ENCODE data around the gene CAMK1. TPM values are rescaled to one million over a fixed set of nuclear protein-coding genes. Genes with fewer than 3 reads are reported as not detected.
"Not testable (repeated sequence)": the region's sequence is repeated elsewhere in the genome, so short reads cannot be mapped to it uniquely, and the experiment has no call there.

The CAMK1 gene
- total and polyA plus RNA-seq, 2 experiments from 2014 or later, result 20.4 to 23.7 TPM

DNA sequence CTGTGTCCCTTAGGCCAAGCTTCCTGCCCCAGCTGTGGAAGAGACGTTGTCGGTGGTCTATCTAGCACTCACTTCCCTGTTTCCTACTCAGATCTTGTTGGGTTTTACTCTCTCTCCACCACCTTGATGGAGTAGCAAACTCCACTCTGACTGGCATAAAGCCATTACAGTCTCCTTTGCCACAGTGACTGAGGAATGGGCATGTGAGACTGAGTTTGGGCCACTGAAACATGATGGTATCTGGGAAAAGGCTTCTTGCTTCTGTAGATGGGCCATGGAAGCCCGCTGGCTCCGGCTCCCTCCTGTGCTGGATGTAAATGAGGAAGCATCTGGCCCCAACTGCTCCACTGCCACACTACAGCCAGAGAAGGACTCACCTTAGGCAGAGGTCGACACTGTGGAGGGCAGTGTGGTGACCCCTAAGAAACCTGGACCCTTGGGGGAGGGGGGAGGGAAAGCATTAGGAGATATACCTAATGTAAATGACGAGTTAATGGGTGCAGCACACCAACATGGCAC lies 9.4 kb upstream of the CAMK1 start:
- no peak overlapping the region for H3K27ac ChIP-seq
- no peaks in the 10 kb centered on the region for H3K9me3 ChIP-seq (ENCODE audit: low read depth)
- H3K36me3 ChIP-seq, result peaks cover 31% of the 10 kb centered on the region
- no peaks in the 10 kb centered on the region for H3K27me3 ChIP-seq
- TF ChIP-seq, protein P1, sequence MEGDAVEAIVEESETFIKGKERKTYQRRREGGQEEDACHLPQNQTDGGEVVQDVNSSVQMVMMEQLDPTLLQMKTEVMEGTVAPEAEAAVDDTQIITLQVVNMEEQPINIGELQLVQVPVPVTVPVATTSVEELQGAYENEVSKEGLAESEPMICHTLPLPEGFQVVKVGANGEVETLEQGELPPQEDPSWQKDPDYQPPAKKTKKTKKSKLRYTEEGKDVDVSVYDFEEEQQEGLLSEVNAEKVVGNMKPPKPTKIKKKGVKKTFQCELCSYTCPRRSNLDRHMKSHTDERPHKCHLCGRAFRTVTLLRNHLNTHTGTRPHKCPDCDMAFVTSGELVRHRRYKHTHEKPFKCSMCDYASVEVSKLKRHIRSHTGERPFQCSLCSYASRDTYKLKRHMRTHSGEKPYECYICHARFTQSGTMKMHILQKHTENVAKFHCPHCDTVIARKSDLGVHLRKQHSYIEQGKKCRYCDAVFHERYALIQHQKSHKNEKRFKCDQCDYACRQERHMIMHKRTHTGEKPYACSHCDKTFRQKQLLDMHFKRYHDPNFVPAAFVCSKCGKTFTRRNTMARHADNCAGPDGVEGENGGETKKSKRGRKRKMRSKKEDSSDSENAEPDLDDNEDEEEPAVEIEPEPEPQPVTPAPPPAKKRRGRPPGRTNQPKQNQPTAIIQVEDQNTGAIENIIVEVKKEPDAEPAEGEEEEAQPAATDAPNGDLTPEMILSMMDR (IDR thresholded peaks at IDR 0.05; ENCODE audit: low read depth, low read length), result no peak
- no peak overlapping the region for H3K4me3 ChIP-seq
- no peaks in the 10 kb centered on the region for H3K4me1 ChIP-seq (ENCODE audit: low read depth)
- no peak for DNase-seq (ENCODE audit: low read depth in 1 of 2, low spot score in 1 of 2)

DNA sequence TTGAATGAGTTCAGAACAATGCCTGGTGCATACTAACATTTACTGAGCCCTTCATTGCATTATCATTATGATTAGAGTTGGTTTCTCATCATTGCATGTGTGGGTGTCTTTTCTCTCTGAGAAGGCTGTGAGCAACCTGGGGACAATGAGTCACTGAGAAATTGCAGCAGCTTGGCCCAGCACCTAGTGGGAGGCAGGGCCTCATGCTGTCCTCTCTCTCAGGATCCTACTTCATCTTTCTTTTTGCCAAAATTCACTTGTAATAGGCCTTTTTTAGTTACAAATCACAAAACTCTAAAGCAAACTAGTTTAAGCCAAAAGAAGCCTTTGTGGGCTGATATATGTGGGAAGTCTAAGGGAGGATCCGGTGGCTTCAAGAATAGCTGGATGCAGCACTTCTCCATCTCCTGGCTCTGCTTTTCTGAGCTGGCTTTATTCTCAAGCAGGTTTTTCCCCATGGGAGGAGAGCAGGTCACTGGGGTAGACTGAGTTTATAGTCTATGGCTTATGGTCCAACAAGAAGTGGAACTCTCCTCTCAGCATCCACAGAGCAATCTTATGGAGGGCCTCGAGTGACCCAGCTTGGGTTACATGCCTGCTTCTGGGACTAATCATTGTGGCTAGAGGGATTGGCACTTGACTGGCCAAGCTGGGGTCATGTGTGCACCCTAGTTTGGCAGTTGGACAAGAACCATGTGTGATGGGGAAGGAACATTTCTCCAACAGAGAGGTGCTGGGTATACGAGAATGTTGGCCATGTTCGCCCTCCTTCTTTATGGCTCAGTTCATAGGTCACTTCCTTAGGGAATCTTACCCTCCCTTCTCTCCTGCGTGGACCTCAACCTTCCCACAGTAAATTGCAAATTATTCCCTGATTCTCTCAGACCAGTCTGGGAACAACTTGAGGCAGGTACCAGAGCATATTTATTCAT lies 8.7 kb upstream of the CAMK1 start:
- no peak overlapping the region for H3K27ac ChIP-seq
- no peaks in the 10 kb centered on the region for H3K4me1 ChIP-seq (ENCODE audit: low read depth)
- H3K36me3 ChIP-seq, result peaks cover 24% of the 10 kb centered on the region
- H3K4me3 ChIP-seq, result no peak overlapping the region
- no peaks in the 10 kb centered on the region for H3K9me3 ChIP-seq (ENCODE audit: low read depth)
- DNase-seq (ENCODE audit: low read depth in 1 of 2, low spot score in 1 of 2), result peak in 1 of 2 donors; percentile 56
- TF ChIP-seq, protein P1 (IDR thresholded peaks at IDR 0.05; ENCODE audit: low read depth, low read length), result no peak
- H3K27me3 ChIP-seq, result no peaks in the 10 kb centered on the region

DNA sequence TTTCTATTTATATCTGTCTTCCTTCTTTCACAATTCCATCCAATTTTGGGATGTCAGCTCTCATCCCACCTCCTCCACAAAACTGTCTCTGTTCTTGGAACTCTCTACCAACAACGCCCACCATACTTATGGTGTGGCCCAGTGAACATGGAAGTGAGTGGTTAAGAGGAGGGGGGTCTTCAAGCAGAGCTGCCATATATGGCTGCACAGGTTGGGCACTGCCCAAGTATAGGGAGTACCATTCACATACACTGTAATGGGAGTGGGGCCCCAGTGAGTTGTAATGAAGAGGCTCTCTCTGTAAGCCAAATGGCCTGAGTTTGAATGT lies 7.9 kb upstream of the CAMK1 start:
- Histone ChIP-seq H3K4me1 (ENCODE audit: low read depth) (no peaks in the 10 kb centered on the region), H3K27me3 (no peaks in the 10 kb centered on the region), H3K27ac (no peak overlapping the region), H3K9me3 (ENCODE audit: low read depth) (no peaks in the 10 kb centered on the region), H3K36me3 (peaks cover 18% of the 10 kb centered on the region), H3K4me3 (no peak overlapping the region)
- TF ChIP-seq, protein P1 (IDR thresholded peaks at IDR 0.05; ENCODE audit: low read depth, low read length), result no peak
- no peak for DNase-seq (ENCODE audit: low read depth in 1 of 2, low spot score in 1 of 2)

DNA sequence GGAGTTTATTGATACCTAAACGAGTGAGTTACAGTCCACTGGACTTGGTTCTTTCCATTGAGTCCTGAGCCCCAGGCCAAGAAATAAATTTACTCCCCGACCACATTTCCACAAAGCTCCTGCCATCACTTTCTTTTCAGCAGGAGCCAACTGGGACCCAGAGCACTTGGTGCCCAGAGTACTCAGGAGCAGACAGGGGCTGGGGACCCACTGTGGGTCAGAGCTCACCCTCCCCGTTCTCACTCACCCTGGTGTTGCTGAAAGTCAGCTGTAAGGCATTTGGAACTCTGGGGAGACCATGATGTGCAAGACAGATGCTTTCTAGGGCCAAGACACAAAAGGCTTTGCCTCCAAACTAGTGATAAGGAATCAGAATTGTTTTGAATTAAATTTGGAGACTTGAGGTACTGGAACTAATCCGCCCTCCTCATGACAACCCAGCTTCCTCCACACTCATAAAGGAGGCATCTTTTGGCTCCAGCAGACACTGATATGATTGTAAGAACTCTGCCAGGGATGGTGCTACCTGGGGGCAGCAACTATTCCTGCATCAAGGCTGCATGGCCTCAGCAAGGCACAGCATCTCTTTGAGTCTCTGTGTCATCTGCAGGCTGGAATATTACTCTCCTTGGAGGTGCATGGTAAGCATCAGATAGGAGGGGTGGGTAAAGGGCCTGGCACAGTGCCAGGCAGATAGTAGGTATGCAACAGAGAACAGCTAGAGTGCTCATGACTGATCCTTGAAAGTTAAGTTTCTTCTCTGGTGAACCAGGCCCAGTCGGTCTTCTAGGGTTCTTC lies 7.3 kb upstream of the CAMK1 start:
- Histone ChIP-seq H3K27ac (no peak overlapping the region), H3K4me1 (ENCODE audit: low read depth) (no peaks in the 10 kb centered on the region), H3K9me3 (ENCODE audit: low read depth) (no peaks in the 10 kb centered on the region), H3K4me3 (no peak overlapping the region), H3K27me3 (no peaks in the 10 kb centered on the region), H3K36me3 (peaks cover 13% of the 10 kb centered on the region)
- DNase-seq (ENCODE audit: low read depth in 1 of 2, low spot score in 1 of 2), result no peak
- TF ChIP-seq, protein P1 (IDR thresholded peaks at IDR 0.05; ENCODE audit: low read depth, low read length), result no peak

DNA sequence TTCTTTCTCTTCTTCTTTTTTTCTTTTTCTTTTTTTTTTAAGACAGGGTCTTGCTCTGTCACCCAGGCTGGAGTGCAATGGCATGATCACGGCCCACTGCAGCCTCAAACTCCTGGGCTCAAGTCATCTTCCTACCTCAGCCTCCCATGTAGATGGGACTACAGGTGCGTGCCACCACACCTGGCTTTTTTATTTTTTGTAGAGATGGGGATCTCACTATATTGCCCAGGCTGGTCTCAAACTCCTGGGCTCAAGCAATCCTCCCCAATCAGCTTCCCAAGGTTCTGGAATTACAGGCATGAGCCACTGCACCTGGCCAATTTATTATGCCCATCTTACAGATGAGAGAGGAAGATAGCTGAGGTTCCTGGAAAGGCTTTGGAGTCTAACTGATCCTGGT lies 1.3 kb upstream of the CAMK1 start:
- H3K4me1 ChIP-seq (ENCODE audit: low read depth); H3K27me3 ChIP-seq; DNase-seq (ENCODE audit: low read depth in 1 of 2, low spot score in 1 of 2); H3K9me3 ChIP-seq (ENCODE audit: low read depth); H3K27ac ChIP-seq; H3K4me3 ChIP-seq; H3K36me3 ChIP-seq: not testable (repeated sequence)

Measured in cardiac muscle cell (in vitro differentiated cells and primary cell).